Measurements from ENCODE around the gene IMMP2L. TPM values are rescaled to one million over a fixed set of nuclear protein-coding genes. Genes with fewer than 3 reads are reported as not detected.

The IMMP2L gene
- total RNA-seq, 1 donor from 2014 or later, result 59.6 TPM

DNA sequence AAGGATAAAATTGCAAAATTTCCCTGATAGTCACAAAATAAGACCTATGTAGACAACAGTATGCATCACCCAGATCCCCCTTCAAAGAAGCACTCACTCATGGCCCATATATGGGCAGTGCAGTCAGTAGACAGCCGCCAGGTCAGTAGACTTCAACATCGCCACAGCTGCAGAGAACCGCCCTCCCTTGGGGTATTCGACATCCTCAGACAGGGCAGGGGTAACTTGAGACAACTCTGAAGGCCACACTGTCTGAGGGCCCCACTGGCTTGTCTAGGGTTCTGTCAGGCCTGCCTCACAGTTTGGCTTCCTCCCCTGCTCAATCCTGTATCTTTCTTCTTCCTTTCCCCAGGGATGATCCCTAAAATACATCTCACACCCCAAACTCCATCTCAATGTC is 172.3 kb downstream of the IMMP2L start:
- H3K4me1 Mint-ChIP-seq, result peaks cover 16% of the 10 kb centered on the region
- peaks cover 7% of the 10 kb centered on the region for H3K9me3 Mint-ChIP-seq
- H3K4me3 Mint-ChIP-seq, result no peak overlapping the region
- no peak overlapping the region for H3K27ac Mint-ChIP-seq
- TF ChIP-seq, protein P1, sequence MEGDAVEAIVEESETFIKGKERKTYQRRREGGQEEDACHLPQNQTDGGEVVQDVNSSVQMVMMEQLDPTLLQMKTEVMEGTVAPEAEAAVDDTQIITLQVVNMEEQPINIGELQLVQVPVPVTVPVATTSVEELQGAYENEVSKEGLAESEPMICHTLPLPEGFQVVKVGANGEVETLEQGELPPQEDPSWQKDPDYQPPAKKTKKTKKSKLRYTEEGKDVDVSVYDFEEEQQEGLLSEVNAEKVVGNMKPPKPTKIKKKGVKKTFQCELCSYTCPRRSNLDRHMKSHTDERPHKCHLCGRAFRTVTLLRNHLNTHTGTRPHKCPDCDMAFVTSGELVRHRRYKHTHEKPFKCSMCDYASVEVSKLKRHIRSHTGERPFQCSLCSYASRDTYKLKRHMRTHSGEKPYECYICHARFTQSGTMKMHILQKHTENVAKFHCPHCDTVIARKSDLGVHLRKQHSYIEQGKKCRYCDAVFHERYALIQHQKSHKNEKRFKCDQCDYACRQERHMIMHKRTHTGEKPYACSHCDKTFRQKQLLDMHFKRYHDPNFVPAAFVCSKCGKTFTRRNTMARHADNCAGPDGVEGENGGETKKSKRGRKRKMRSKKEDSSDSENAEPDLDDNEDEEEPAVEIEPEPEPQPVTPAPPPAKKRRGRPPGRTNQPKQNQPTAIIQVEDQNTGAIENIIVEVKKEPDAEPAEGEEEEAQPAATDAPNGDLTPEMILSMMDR (IDR thresholded peaks at IDR 0.05; ENCODE audit: unreplicated experiment), result no peak
- H3K36me3 Mint-ChIP-seq, result peaks cover 3% of the 10 kb centered on the region
- no peaks in the 10 kb centered on the region for H3K27me3 Mint-ChIP-seq (ENCODE audit: low read depth)
- no peak for DNase-seq (ENCODE audit: low spot score in 2 of 2, unreplicated experiment in 2 of 2)

- TF ChIP-seq, protein P1 (IDR thresholded peaks at IDR 0.05; ENCODE audit: unreplicated experiment), result no peak
- Mint-ChIP-seq H3K4me3 (no peak overlapping the region), H3K4me1 (peaks cover 14% of the 10 kb centered on the region), H3K36me3 (peaks cover 3% of the 10 kb centered on the region), H3K27me3 (ENCODE audit: low read depth) (no peaks in the 10 kb centered on the region), H3K27ac (no peak overlapping the region), H3K9me3 (peaks cover 7% of the 10 kb centered on the region)
- DNase-seq (ENCODE audit: low spot score in 2 of 2, unreplicated experiment in 2 of 2), result no peak
Observed at GRCh38 chr7:111388912-111389311, 173.4 kb downstream of the IMMP2L start.

DNA sequence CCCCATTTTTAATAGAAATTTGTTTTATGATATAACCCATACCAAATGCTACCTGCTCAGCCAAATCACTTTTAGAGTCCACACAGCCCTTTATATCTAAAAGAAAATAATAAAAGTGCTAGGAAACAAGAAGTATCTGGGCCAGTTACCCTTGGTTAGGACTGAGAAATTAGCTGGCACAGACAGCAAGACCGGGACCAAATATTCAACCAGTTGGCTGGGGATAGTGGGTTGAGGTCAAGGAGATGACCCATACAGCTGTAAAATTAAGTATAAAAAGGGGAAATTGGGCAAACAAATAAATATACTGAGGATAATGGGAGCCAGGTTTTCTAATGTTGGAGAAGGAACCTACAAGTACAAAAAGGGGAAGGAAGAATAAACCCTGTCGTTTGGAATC is 174.3 kb downstream of the IMMP2L start:
- no peak overlapping the region for H3K27ac Mint-ChIP-seq
- peaks cover 3% of the 10 kb centered on the region for H3K36me3 Mint-ChIP-seq
- DNase-seq (ENCODE audit: low spot score in 2 of 2, unreplicated experiment in 2 of 2), result no peak
- TF ChIP-seq, protein P1 (IDR thresholded peaks at IDR 0.05; ENCODE audit: unreplicated experiment), result no peak
- H3K4me1 Mint-ChIP-seq, result peaks cover 6% of the 10 kb centered on the region
- no peak overlapping the region for H3K4me3 Mint-ChIP-seq
- no peaks in the 10 kb centered on the region for H3K27me3 Mint-ChIP-seq (ENCODE audit: low read depth)
- peaks cover 11% of the 10 kb centered on the region for H3K9me3 Mint-ChIP-seq

DNA sequence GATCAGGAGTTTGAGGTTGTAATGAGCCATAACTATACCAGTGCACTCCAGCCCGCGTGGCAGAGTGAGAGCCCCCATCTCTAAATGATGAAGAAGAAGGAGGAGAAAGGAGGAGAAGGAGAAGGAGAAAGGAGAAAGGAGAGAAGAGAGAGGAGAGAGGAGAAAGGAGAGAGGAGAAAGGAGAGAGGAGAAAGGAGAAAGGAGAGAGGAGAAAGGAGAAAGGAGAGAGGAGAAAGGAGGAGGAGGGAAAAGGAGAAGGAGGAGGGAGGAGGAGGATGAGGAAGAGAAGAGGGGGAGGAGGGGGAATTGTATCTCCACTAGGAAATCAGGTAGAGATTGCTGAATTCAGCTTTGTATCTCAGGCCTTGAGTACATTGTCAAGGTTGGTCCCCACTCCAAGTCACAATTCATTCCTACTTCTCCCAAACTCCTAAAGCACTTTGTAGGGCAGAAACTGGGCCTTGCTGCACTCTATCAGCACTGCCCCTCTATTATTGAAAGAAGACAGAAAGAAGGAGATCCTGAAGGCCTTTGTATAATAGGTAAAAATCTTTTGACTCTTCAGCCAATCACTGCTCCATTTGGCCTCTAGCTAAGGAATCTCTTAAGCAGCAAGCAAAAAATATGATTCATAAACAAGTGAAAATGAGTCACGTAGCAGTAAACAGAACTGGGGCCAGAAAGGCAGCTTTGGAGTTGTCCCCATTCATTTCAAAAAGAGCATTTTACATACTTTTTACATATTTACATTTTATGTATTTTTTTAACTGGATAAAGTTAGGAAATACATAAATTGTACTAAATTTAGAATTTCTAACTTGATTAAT is 178.0 kb downstream of the IMMP2L start:
- Mint-ChIP-seq H3K27ac (no peak overlapping the region), H3K9me3 (peaks cover 11% of the 10 kb centered on the region), H3K27me3 (ENCODE audit: low read depth) (no peaks in the 10 kb centered on the region), H3K36me3 (peaks cover 3% of the 10 kb centered on the region), H3K4me3 (no peak overlapping the region), H3K4me1 (peaks cover 4% of the 10 kb centered on the region)
- TF ChIP-seq, protein P1 (IDR thresholded peaks at IDR 0.05; ENCODE audit: unreplicated experiment), result no peak
- DNase-seq (ENCODE audit: low spot score in 2 of 2, unreplicated experiment in 2 of 2), result no peak

DNA sequence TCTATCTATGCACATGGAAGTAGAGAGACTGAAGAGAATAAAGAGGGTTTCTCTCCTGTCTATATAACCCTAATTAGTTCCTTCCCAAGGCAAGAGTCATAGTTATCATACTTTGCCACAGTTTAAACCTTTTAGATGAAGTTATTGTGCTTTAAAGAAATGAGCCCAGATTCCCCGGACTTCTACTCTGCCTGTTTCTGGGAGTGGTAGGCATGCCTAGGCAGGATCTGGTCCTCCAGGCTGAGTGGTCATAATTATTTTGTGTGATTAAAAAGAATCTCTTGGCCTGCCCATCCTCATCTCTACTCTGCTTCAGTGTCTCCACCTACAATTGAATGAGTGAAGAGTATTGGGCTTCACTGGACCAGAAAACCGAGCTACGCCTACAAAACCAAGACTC is 179.2 kb downstream of the IMMP2L start:
- Mint-ChIP-seq H3K27ac (no peak overlapping the region), H3K9me3 (peaks cover 7% of the 10 kb centered on the region), H3K4me3 (no peak overlapping the region), H3K4me1 (peaks cover 4% of the 10 kb centered on the region), H3K27me3 (ENCODE audit: low read depth) (no peaks in the 10 kb centered on the region), H3K36me3 (peaks cover 3% of the 10 kb centered on the region)
- TF ChIP-seq, protein P1 (IDR thresholded peaks at IDR 0.05; ENCODE audit: unreplicated experiment), result no peak
- DNase-seq (ENCODE audit: low spot score in 2 of 2, unreplicated experiment in 2 of 2), result no peak

Measured in mesothelial cell of epicardium (in vitro differentiated cells).